Medulla oblongata (tissue), 1 donor: ENCODE measurements around the gene KDM1B.

Experiments used
- DNase-seq: peaks from one replicate; pipeline ENCODE4 v3.0.0-alpha.2; 2015; ENCODE audit errors: extremely low spot score

Gene KDM1B

DNA sequence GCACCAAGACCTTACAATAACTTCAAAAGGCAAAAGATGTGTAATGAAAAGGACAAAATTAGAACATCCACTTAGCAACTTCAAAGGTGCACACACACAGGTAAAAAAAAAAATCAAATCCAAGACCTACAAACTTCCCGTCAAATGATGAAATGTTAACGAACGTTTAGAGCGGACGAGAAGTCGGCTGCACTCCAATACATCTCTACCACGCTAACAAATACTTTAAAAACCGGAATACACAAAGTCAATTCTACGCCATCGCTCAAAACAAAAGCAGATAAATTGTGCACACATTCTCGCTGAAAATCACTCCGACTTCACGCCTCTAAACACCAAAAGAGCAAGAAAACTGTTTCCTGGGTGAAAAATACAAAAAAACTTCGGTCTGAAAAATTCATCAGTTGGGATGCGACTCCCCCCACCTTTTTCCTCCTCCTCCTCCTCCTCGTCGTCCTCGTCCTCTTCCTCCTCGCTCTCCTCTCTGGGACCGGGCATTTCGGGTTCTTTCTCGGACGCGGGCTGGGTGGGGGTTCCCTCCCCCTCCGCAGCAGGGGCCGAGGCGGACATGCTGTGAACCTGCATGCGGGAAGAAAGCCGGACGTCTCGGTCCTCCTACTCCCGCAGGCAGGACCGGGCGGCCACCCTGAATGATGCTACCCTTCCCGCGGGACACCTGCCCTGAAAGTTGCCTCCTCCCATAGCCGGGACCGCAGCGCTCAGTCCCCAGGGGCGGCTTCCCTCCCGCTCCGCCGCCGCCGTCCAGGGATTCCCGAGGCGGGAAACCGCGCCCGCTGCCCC, 108.4 kb downstream of the KDM1B start:
- peak; percentile 53 for DNase-seq

- peak; percentile 88 for DNase-seq
These were observed 109.1 kb downstream of the KDM1B start, which contains the start of gene DEK for GRCh38 chr6:18264219-18264922. Gene DEK, minus strand, starts transcription at chr6:18264530. Its CDS starts 543 bp downstream, at chr6:18263987.

DNA sequence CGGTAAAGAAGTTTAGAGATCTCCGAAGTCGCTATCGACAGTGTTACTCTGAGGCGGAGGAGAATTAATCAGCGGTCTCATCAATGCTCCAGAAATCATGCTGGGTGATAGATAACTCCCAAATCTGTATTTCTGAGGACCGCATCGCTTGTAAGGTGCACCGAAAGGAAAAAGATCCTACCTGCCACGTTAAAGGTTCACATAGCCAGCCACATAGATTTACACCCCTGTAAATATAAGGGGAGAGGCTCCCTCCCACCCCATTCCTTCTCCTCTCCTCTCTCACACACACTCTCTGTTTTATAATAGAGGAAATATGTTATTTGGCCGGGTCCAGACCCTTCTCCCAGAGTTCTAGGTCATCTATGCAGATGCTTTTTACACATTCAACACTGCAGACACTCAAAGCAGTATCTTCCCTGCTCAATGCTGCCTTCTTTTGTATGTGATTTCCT, 109.7 kb downstream of the KDM1B start:
- no peak for DNase-seq

- no peak for DNase-seq
These were observed 110.7 kb downstream of the KDM1B start for GRCh38 chr6:18265787-18266522.

DNA sequence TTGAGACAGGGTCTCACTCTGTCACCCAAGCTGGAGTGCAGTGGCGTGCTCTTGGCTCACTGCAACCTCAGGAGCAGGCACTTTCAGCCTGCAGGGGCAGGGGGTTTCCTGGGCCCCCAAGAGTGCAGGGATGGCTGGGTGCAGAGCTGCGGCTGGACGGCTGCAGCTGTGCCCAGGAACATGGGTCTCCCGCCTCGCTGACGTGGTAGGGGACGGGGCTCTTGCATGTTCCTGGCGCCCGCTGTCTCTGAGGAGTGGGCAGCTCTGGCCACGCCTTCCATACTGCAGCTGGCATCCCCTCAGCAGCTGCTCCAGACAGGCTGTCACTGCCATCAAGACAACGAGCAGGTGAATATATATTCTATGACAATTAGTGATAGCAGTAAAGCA, 111.3 kb downstream of the KDM1B start:
- no peak for DNase-seq

GRCh38 chr6:18268066-18268465, 112.8 kb downstream of the KDM1B start:
- DNase-seq: no peak

DNA sequence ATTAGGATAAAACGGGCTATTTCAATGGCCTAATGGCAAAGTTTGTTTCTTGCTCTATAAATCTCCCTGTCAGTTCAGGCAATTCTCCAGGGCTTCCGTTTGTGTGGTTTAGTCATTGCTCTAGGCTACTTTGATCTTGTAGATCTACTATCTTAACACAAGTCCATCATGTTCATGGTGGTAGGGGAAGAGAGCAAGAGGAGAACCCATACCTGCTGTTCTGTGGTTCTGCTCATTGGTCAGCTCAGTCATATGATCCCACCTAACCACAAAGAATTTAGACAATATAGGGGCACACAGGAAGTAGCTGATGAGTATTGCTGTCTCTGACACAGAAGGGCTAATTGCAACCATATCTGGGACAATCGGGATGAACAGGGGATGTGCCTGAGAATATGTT, 114.0 kb downstream of the KDM1B start:
- no peak for DNase-seq

- no peak for DNase-seq
These were observed 114.5 kb downstream of the KDM1B start for GRCh38 chr6:18269717-18270116.

- DNase-seq: no peak
These were observed 115.0 kb downstream of the KDM1B start for GRCh38 chr6:18270216-18270615.
